HG03521 (cell line): ENCODE results near the gene USP34.
"Not testable (repeated sequence)": the region's sequence is repeated elsewhere in the genome, so short reads cannot be mapped to it uniquely, and the experiment has no call there.

Experiments
- ATAC-seq: cut with Tn5 transposase; IDR thresholded peaks from one replicate; pipeline ENCODE4 v1.9.1; 2021; ENCODE audit warnings: mild to moderate bottlenecking, moderate library complexity; ENCODE audit not compliant: unreplicated experiment

The USP34 gene

GRCh38 chr2:61193670-61194561 lies 277.0 kb downstream of the USP34 start:
- no peak for ATAC-seq

- ATAC-seq, result no peak
These were observed 283.8 kb downstream of the USP34 start for GRCh38 chr2:61187085-61187484.

GRCh38 chr2:61185231-61185728 lies 285.6 kb downstream of the USP34 start:
- no peak for ATAC-seq

GRCh38 chr2:61184263-61184662 lies 286.6 kb downstream of the USP34 start:
- no peak for ATAC-seq

GRCh38 chr2:61183795-61184194 lies 287.1 kb downstream of the USP34 start:
- ATAC-seq, result no peak

- no peak for ATAC-seq
These were observed 288.9 kb downstream of the USP34 start for GRCh38 chr2:61182059-61182383.

GRCh38 chr2:61181382-61182058 lies 289.4 kb downstream of the USP34 start:
- no peak for ATAC-seq

GRCh38 chr2:61180686-61181085 lies 290.2 kb downstream of the USP34 start:
- ATAC-seq, result no peak

GRCh38 chr2:61179701-61180639 lies 290.9 kb downstream of the USP34 start:
- no peak for ATAC-seq

GRCh38 chr2:61178603-61179545 lies 292.0 kb downstream of the USP34 start:
- no peak for ATAC-seq

- ATAC-seq, result peak; percentile 3
These were observed 292.9 kb downstream of the USP34 start for GRCh38 chr2:61177727-61178549.

GRCh38 chr2:61176755-61177726 lies 293.8 kb downstream of the USP34 start:
- ATAC-seq, result peak; percentile 84

- ATAC-seq, result no peak
These were observed 295.9 kb downstream of the USP34 start for GRCh38 chr2:61175036-61175435.

- no peak for ATAC-seq
These were observed 297.8 kb downstream of the USP34 start for GRCh38 chr2:61173116-61173515.

GRCh38 chr2:61172671-61173070 lies 298.2 kb downstream of the USP34 start:
- ATAC-seq, result no peak

- no peak for ATAC-seq
These were observed 303.3 kb downstream of the USP34 start for GRCh38 chr2:61167579-61167978.

GRCh38 chr2:61165946-61166345 lies 304.9 kb downstream of the USP34 start:
- ATAC-seq, result no peak

GRCh38 chr2:61165082-61165481 lies 305.8 kb downstream of the USP34 start:
- not testable (repeated sequence) for ATAC-seq
